Left hindlimb (tissue), 1 donor: Measurements from ENCODE around the gene MAP2K7.

Experiments used
- DNase-seq: peaks from one replicate; pipeline ENCODE4 v3.0.0-alpha.2; 2018

Gene MAP2K7

GRCh38 chr19:7867092-7867844 is 36.4 kb upstream of the MAP2K7 start:
- DNase-seq = no peak

GRCh38 chr19:7868326-7868670 is 35.4 kb upstream of the MAP2K7 start:
- peak; percentile 41 for DNase-seq

- peak; percentile 73 for DNase-seq
Observed at GRCh38 chr19:7868671-7869452, 34.8 kb upstream of the MAP2K7 start.

- peak; percentile 80 for DNase-seq
Observed at GRCh38 chr19:7869453-7869909, 34.2 kb upstream of the MAP2K7 start.

GRCh38 chr19:7869910-7870511 is 33.7 kb upstream of the MAP2K7 start:
- peak; percentile 88 for DNase-seq

GRCh38 chr19:7870571-7871436 is 32.9 kb upstream of the MAP2K7 start:
- peak; percentile 83 for DNase-seq

GRCh38 chr19:7871437-7872305 is 32.0 kb upstream of the MAP2K7 start:
- peak; percentile 91 for DNase-seq

- no peak for DNase-seq
Observed at GRCh38 chr19:7872306-7873204, 31.1 kb upstream of the MAP2K7 start.

DNA sequence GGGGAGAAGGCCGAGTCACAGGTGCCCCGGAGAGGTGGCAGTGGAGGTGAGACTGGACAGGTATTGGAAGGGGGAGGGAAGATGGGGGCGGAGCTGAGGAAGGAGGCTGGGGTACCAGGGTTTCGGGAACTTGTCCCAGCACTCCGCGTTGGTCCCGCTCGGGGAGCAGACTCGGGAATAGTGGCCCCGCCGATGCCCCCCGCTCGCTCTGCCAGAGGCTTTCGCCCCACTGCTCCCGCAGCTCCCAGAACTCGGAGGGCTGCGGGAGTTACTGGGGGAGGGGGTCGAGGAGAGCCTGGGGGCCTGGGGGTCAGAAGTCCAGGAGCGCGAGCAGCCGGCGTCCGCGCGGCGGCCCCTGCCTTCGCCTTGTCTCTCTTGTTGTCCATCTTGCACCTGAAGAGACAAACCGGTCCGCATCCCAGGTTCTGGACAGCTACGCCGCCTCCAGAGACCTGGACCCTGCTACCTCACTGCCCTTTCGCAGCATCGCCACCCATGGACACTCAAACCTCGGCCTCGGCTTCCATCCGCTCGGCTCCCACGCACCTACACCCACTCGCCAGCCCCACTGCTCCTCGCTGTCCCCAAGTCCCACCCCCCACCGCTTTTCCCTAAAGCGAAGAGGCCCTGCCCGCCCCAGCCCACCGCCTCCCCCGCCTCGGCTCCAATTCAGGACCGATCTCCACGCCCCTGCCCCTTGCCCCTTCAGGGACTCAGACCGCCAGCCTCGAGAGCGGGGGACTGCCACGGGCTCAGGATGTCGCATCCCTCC is 30.2 kb upstream of the MAP2K7 start:
- no peak for DNase-seq

DNA sequence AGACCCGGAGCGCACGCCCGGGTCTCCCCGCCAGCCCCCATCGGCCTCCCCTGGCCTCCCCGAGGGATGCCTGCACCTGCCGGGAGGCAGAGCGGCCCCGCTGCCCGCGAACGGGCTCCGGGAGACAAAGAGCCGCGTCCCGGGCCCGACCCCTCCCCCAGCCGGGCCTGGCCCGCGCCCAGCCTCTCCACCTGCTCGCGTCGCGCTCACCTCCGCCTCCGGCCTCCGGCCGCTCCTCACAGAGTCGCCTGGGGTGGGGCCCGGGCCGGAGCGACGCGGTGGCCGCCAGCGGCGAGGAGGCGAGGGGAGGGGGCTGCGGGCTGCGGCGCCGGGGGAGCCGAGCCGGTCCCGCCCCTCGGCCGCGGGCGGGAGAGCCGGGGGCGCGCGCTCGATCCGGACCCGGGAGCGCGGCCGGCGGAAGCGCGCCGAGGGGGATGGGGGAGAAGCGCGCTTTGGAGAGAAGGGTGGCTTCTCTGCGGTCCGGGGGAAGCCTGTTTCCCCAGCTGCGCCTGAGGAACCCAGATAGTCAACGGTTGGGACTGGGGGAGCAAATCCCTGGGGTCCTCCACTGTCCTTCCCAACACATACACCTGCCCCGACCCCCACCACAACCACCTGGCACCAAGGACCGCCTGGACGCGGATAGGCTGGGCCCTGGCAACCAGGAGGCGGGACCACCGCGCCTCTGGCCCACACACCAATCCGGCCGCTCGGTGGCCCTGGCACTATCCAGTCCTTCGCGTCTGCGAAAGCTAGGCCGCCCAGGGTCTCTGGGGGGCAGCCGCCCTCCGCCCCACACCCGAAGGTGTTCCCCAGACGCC is 29.4 kb upstream of the MAP2K7 start, which contains the start of gene PRR36:
PRR36 (minus strand) TSS at position 315 of the 821 bp plus-strand sequence. CDS start 701 bp downstream, outside the sequence.
- DNase-seq = peak; percentile 41

GRCh38 chr19:7874897-7875273 is 28.8 kb upstream of the MAP2K7 start:
- no peak for DNase-seq

DNA sequence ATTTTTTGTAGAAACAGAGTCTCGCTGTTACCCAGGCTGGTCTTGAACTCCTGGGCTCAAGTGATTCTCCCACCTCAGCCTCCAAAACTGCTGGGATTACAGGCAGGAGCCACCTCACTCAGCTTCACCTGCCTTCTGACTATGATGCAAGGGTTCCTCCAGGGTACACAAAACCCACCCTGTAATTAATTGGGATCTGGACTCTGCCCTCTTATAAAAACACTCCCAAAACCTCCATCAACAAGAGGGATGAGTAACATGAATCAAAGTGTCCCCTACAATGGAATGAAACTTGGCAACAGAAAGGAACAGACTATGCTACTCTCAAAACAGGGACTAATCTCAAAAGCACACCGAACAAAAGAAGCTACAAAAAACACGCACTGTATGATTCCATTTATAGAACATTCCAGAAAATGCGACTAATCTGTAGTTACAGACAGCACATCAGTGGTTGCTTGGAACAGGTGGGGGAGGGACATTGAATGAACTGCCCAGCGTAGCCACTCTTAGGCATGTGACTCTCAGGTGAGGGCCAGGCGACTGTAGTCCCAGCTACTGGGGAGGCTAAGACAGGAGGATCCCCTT is 26.3 kb upstream of the MAP2K7 start:
- no peak for DNase-seq

GRCh38 chr19:7879111-7879807 is 24.4 kb upstream of the MAP2K7 start:
- no peak for DNase-seq

DNA sequence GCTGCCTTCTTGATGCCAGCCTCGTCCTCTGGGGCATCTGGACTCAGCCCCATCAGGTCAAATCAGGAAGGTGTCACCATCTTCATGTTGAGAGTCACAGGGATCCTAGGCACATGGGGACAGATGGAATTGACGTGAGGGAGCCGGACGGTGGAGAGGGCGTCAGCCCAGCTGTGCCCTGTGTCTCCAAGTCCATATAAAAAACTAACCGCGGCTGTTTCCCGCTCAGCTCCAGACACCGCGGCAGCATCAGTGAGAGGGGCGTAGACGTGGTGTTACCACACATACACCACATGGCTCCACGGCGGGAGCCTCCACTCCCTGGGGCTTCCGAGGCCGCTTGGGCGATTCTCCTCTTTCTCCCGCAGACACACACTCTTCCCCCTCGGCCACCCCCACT is 23.8 kb upstream of the MAP2K7 start:
- DNase-seq = peak; percentile 43

- no peak for DNase-seq
Observed at GRCh38 chr19:7881910-7882309, 21.8 kb upstream of the MAP2K7 start.

GRCh38 chr19:7883105-7883504 is 20.6 kb upstream of the MAP2K7 start:
- no peak for DNase-seq

DNA sequence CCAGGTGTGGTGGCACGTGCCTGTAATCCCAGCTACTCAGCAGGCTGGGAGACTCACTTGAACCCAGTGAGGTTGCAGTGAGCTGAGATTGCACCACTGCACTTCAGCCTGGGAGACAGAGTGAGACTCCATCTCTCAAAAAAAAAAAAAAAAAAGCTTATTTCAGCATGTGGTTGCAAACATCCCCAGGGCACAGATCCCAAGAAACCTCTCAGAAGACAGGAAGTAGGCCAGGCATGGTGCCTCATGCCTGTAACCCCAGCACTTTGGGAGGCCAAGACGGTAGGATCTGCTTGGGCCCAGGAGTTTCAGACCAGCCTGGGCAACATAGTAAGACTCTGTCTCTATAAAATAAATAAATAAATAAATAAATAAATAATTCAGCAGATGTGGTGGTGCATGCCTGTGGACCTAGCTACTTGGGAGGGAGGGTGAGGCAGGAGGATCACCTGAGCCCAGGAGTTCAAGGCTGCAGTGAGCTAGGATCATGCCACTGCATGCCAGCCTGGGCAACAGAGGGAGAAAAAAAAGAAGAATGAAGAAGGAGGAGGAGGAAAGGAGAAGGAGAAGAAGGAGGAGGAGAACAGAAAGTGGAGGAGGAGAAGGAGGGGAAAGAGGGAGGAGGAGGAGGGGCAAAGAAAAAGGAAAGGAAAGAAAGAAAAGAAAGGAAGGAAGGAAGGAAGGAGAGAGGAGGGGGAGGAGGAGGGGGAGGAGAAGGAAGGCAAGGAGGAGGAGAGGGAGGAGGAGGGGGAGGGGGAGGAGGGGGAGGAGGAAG is 19.7 kb upstream of the MAP2K7 start:
- DNase-seq = no peak
